ENCODE measurements around the gene ARPC1A. TPM values are rescaled to one million over a fixed set of nuclear protein-coding genes. Genes with fewer than 3 reads are reported as not detected.

The ARPC1A gene
- total RNA-seq, 2 donors from 2014 or later = 173 to 231 TPM

DNA sequence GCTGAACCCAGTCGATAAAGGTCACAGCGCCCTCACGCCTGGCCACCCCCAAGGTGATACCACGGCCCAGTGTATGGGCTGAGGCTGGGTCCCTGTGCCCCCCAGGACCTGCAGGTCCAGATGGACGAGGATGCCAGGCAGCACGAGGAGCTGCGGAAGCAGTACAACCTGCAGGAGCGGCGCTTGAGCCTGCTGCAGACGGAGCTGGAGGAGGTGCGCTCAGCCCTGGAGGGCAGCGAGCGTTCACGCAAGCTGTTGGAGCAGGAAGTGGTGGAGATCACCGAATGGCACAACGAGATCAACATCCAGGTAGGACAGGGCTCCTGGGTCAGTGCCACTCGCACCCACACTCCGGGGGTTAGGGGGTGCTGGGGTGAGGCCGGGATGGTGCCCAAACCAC, 24.2 kb upstream of the ARPC1A start:
- Histone ChIP-seq H3K4me3 (no peak overlapping the region), H3K36me3 (no peaks in the 10 kb centered on the region), H3K4me1 (no peaks in the 10 kb centered on the region), H3K27me3 (no peaks in the 10 kb centered on the region), H3K27ac (no peak overlapping the region), H3K9me3 (no peaks in the 10 kb centered on the region), H3K9ac (ENCODE audit: low read depth in 2 of 2, low read length in 2 of 2) (no peak overlapping the region)
- intact Hi-C loops (cut with DNase I) = no loop called here
- no peak for DNase-seq
- TF ChIP-seq, protein P1, sequence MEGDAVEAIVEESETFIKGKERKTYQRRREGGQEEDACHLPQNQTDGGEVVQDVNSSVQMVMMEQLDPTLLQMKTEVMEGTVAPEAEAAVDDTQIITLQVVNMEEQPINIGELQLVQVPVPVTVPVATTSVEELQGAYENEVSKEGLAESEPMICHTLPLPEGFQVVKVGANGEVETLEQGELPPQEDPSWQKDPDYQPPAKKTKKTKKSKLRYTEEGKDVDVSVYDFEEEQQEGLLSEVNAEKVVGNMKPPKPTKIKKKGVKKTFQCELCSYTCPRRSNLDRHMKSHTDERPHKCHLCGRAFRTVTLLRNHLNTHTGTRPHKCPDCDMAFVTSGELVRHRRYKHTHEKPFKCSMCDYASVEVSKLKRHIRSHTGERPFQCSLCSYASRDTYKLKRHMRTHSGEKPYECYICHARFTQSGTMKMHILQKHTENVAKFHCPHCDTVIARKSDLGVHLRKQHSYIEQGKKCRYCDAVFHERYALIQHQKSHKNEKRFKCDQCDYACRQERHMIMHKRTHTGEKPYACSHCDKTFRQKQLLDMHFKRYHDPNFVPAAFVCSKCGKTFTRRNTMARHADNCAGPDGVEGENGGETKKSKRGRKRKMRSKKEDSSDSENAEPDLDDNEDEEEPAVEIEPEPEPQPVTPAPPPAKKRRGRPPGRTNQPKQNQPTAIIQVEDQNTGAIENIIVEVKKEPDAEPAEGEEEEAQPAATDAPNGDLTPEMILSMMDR (IDR thresholded peaks at IDR 0.05) = no peak

DNA sequence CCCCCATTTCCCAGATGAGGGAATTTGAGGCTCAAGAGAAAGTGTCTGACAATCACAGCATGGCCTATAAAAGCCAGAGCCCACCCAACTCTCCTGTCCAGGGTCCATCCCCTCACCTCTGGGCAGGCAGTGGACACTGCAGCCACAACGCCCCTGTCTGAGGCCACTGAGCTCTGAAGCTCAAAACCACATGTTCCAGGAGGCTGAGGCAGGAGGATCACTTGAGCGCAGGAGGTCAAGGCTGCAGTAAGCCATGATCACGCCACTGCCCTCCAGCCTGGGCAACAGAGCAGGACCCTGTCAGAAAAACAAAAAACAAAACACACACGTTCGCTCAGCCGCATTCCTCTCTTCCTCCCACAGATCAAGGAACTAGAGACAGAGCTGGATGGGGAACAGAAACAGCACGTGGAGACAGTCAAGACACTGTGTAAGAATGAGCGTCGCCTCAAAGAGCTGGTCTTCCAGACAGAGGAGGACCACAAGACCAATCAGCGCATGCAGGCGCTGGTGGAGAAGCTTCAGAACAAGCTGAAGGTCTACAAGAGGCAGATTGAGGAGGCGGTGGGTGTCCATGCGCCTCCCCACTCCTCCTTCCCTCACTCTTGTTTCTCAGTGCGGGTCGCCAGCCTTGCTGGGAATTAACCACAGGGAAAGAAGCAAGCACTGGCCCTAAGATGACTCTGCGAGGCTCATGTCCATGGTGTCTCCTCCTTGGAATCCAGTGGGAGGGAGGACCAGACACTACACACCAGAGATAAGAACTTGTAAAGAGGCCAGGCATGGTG, 20.0 kb upstream of the ARPC1A start:
- no peak for DNase-seq
- TF ChIP-seq, protein P1 (IDR thresholded peaks at IDR 0.05) = no peak
- Histone ChIP-seq H3K27ac (no peak overlapping the region), H3K9me3 (no peaks in the 10 kb centered on the region), H3K9ac (ENCODE audit: low read depth in 2 of 2, low read length in 2 of 2) (no peak overlapping the region), H3K36me3 (no peaks in the 10 kb centered on the region), H3K4me1 (no peaks in the 10 kb centered on the region), H3K4me3 (no peak overlapping the region), H3K27me3 (no peaks in the 10 kb centered on the region)
- intact Hi-C loops (cut with DNase I) = no loop called here

DNA sequence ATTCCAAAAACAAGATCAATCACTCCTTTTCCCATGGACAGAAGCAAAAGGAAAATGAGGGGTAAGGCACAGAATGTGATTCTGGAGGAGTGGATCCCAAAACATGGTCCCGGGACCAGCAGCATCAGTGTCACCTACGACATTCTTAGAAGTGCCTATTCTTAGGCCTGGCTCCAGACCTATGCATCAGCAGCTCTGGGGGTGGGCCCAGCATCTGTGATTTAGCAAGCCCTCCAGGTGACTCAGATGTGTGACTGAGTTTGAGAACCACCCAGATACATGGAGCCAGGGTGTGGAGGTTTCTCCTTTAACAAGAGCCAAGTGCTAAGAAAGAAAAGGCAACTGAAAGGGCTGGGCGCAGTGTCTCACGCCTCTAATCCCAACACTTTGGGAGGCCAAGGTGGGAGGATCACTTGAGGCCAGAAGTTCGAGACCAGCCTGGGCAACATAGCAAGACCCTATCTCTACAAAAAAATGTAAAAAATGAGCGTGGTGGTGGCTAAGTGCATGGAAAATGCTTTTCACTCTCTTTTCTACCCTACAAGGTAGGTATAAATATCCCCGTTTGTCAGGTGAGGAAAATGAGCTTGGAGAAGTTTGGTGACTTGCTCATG, 17.1 kb upstream of the ARPC1A start:
- no peaks in the 10 kb centered on the region for H3K9me3 ChIP-seq
- H3K27ac ChIP-seq = no peak overlapping the region
- no peaks in the 10 kb centered on the region for H3K27me3 ChIP-seq
- TF ChIP-seq, protein P1 (IDR thresholded peaks at IDR 0.05) = no peak
- intact Hi-C loops (cut with DNase I) = no loop called here
- no peak overlapping the region for H3K4me3 ChIP-seq
- no peak overlapping the region for H3K9ac ChIP-seq (ENCODE audit: low read depth in 2 of 2, low read length in 2 of 2)
- H3K36me3 ChIP-seq = no peaks in the 10 kb centered on the region
- no peak for DNase-seq
- H3K4me1 ChIP-seq = no peaks in the 10 kb centered on the region

DNA sequence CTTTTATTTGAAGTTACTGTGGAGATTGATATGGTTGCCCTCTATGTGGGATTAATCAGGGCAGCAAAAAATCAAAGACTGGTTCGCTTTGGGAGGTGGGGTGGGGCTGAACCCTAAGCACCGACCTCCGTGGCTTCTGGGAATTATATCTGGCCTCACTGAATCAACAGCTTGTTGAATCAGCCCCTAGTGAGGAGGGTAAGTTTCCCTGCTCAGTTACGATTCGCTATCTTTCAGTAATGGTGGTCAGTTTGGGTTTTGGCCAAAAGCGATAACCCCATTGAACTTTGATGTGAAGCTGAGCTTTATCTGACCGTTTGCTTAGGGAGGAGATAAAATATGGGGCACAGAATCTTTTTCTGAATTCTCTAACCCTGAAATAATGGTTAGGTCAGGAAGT, 16.6 kb upstream of the ARPC1A start:
- H3K9ac ChIP-seq (ENCODE audit: low read depth in 2 of 2, low read length in 2 of 2) = no peak overlapping the region
- TF ChIP-seq, protein P1 (IDR thresholded peaks at IDR 0.05) = no peak
- intact Hi-C loops (cut with DNase I) = no loop called here
- no peaks in the 10 kb centered on the region for H3K4me1 ChIP-seq
- no peak for DNase-seq
- no peak overlapping the region for H3K4me3 ChIP-seq
- no peaks in the 10 kb centered on the region for H3K27me3 ChIP-seq
- no peaks in the 10 kb centered on the region for H3K36me3 ChIP-seq
- H3K9me3 ChIP-seq = no peaks in the 10 kb centered on the region
- H3K27ac ChIP-seq = no peak overlapping the region

DNA sequence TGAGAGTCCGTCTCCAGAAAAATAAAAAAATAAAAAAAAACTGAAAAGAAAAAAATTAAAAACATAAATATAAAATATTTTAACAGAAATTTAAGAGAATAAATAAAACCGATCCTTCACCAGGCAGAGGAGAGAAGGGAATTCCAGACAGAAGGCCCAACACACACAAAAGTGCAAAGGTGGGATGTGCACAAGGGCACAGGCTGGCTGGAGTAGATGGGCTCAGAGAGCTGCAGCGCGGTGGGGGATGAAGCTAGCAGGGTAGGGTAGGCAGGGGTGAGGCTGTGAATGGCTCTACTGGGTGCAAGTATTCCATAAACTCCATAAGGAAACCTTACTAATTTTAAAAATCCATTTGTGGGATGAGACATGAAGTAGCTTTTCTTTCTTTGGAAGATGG, 15.7 kb upstream of the ARPC1A start:
- DNase-seq = no peak
- intact Hi-C loops (cut with DNase I) = no loop called here
- Histone ChIP-seq H3K36me3 (no peaks in the 10 kb centered on the region), H3K4me3 (no peak overlapping the region), H3K27me3 (no peaks in the 10 kb centered on the region), H3K9ac (ENCODE audit: low read depth in 2 of 2, low read length in 2 of 2) (no peak overlapping the region), H3K4me1 (no peaks in the 10 kb centered on the region), H3K9me3 (no peaks in the 10 kb centered on the region), H3K27ac (no peak overlapping the region)
- TF ChIP-seq, protein P1 (IDR thresholded peaks at IDR 0.05) = no peak

Data from colonic mucosa (tissue), 4 donors.